Neural cell (in vitro differentiated cells): ENCODE data around the gene ZNF148. TPM values are rescaled to one million over a fixed set of nuclear protein-coding genes. Genes with fewer than 3 reads are reported as not detected.

Experiments
- H2AFZ ChIP-seq: fragments of 200-600, 300-800 bp; sonication (generic), shearing (Covaris generic); 2 replicates; pipeline ENCODE4 v1.6.0; 2014; ENCODE audit warnings: low read depth, mild to moderate bottlenecking, antibody characterized with exemption, low read length, moderate library complexity
- H3F3A ChIP-seq: fragments of 200-600 bp; shearing (Covaris generic); 2 replicates; pipeline ENCODE4 v1.6.1; 2016; ENCODE audit warnings: mild to moderate bottlenecking, moderate library complexity, mixed read lengths, antibody characterized with exemption, low read length; ENCODE audit not compliant: insufficient read depth, poor library complexity, severe bottlenecking
- H3K27ac ChIP-seq: fragments of 200-600, 300-800 bp; sonication (generic), shearing (Covaris generic); 2 replicates; pipeline ENCODE4 v1.5.1; 2014; ENCODE audit warnings: mild to moderate bottlenecking, low read length, moderate library complexity
- H3K27me3 ChIP-seq: fragments of 300-800, 200-600 bp; sonication (generic), shearing (Covaris generic); 2 replicates; pipeline ENCODE4 v1.6.0; 2014; ENCODE audit warnings: mild to moderate bottlenecking, low read depth, low read length, moderate library complexity; ENCODE audit not compliant: insufficient read depth
- H3K36me3 ChIP-seq: fragments of 300-800, 200-600 bp; sonication (generic), shearing (Covaris generic); 2 replicates; pipeline ENCODE4 v1.5.1; 2014; ENCODE audit warnings: mild to moderate bottlenecking, antibody characterized with exemption, low read length, moderate library complexity; ENCODE audit not compliant: insufficient read depth
- H3K4me2 ChIP-seq: fragments of 300-800, 200-600 bp; sonication (generic), shearing (Covaris generic); 2 replicates; pipeline ENCODE4 v1.6.0; 2014; ENCODE audit warnings: mild to moderate bottlenecking, low read length
- H3K4me3 ChIP-seq: fragments of 300-800, 200-600 bp; sonication (generic), shearing (Covaris generic); 2 replicates; pipeline ENCODE4 v1.5.1; 2014; ENCODE audit warnings: mild to moderate bottlenecking, low read length, moderate library complexity
- H3K79me2 ChIP-seq: fragments of 200-600 bp; shearing (Covaris generic); replicated peaks from 2 replicates; pipeline ENCODE4 v1.6.0; 2014; ENCODE audit warnings: mild to moderate bottlenecking, low read length, moderate library complexity; ENCODE audit not compliant: insufficient read depth
- H3K9ac ChIP-seq: fragments of 300-800, 200-600 bp; sonication (generic), shearing (Covaris generic); 2 replicates; pipeline ENCODE4 v1.6.1; 2016; ENCODE audit warnings: mild to moderate bottlenecking, low read length, mixed read lengths
- H3K9me2 ChIP-seq: fragments of 200-600 bp; shearing (Covaris generic); 2 replicates; pipeline ENCODE4 v1.6.1; 2016; ENCODE audit warnings: mild to moderate bottlenecking, low read length, mixed read lengths; ENCODE audit not compliant: insufficient read depth
- H3K9me3 ChIP-seq: fragments of 200-600, 300-800 bp; sonication (generic), shearing (Covaris generic); 2 replicates; pipeline ENCODE4 v1.6.1; 2016; ENCODE audit warnings: mild to moderate bottlenecking, mixed run types, low read length, moderate library complexity, mixed read lengths
- H4K20me1 ChIP-seq: fragments of 200-600 bp; shearing (Covaris generic); 2 replicates; pipeline ENCODE4 v1.6.1; 2016; ENCODE audit warnings: mild to moderate bottlenecking, mixed run types; ENCODE audit not compliant: insufficient read depth
- EP300 ChIP-seq: fragments of 450-650 bp; conservative IDR thresholded peaks from 2 replicates; pipeline ENCODE4 v1.6.1; 2014; ENCODE audit warnings: antibody characterized with exemption, mild to moderate bottlenecking, moderate library complexity; ENCODE audit not compliant: poor library complexity, severe bottlenecking
- EZH2 ChIP-seq: fragments of 200-600, 300-800 bp; shearing (Covaris generic), sonication (generic); IDR thresholded peaks from 2 replicates; pipeline ENCODE4 v1.6.1; 2014; ENCODE audit warnings: antibody characterized with exemption, low read length, borderline replicate concordance, mild to moderate bottlenecking; ENCODE audit not compliant: insufficient read depth, poor library complexity, severe bottlenecking
- MXI1 ChIP-seq: fragments of 450-650 bp; conservative IDR thresholded peaks from 2 replicates; pipeline ENCODE4 v1.6.1; 2014; ENCODE audit warnings: antibody characterized with exemption, mild to moderate bottlenecking; ENCODE audit not compliant: poor library complexity, severe bottlenecking
- POLR2AphosphoS5 ChIP-seq: IDR thresholded peaks from 2 replicates; pipeline ENCODE4 v1.6.1; 2012
- RAD21 ChIP-seq: fragments of 450-650 bp; conservative IDR thresholded peaks from 2 replicates; pipeline ENCODE4 v1.6.1; 2014; ENCODE audit warnings: antibody characterized with exemption, mild to moderate bottlenecking, moderate library complexity
- SMC3 ChIP-seq: fragments of 450-650 bp; conservative IDR thresholded peaks from 2 replicates; pipeline ENCODE4 v1.6.1; 2014; ENCODE audit warnings: antibody characterized with exemption, mild to moderate bottlenecking, moderate library complexity; ENCODE audit not compliant: poor library complexity
- TAF1 ChIP-seq: IDR thresholded peaks from 2 replicates; pipeline ENCODE4 v1.6.1; 2012; ENCODE audit warnings: low read depth
- polyA plus RNA-seq: library from polyadenylated mRNA; depleted of rRNA; stranded (reverse); fragments of >200 nt; gene quantifications from 2 replicates; pipeline ENCODE4 v1.2.3, GENCODE V29; 2014
- TF ChIP-seq, protein P1 (sequence below): fragments of 450-650 bp; IDR thresholded peaks from 2 replicates; pipeline ENCODE4 v1.5.1; 2014; ENCODE audit warnings: antibody characterized with exemption, mild to moderate bottlenecking, moderate library complexity; ENCODE audit not compliant: poor library complexity, severe bottlenecking
- TF ChIP-seq, protein P2 (sequence below): IDR thresholded peaks from 2 replicates; pipeline ENCODE4 v1.6.1; 2012; ENCODE audit warnings: borderline replicate concordance

The ZNF148 gene
- polyA plus RNA-seq, 1 donor from 2014 or later: 16.9 TPM

GRCh38 chr3:125332504-125332903, 42.6 kb downstream of the ZNF148 start:
- H3K27ac ChIP-seq: no peak overlapping the region
- no peak for TF ChIP-seq SMC3
- TF ChIP-seq, protein P1, sequence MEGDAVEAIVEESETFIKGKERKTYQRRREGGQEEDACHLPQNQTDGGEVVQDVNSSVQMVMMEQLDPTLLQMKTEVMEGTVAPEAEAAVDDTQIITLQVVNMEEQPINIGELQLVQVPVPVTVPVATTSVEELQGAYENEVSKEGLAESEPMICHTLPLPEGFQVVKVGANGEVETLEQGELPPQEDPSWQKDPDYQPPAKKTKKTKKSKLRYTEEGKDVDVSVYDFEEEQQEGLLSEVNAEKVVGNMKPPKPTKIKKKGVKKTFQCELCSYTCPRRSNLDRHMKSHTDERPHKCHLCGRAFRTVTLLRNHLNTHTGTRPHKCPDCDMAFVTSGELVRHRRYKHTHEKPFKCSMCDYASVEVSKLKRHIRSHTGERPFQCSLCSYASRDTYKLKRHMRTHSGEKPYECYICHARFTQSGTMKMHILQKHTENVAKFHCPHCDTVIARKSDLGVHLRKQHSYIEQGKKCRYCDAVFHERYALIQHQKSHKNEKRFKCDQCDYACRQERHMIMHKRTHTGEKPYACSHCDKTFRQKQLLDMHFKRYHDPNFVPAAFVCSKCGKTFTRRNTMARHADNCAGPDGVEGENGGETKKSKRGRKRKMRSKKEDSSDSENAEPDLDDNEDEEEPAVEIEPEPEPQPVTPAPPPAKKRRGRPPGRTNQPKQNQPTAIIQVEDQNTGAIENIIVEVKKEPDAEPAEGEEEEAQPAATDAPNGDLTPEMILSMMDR: no peak
- no peak for TF ChIP-seq RAD21
- no peak for TF ChIP-seq EP300
- no peak for TF ChIP-seq POLR2AphosphoS5
- TF ChIP-seq MXI1: no peak
- TF ChIP-seq, protein P2, sequence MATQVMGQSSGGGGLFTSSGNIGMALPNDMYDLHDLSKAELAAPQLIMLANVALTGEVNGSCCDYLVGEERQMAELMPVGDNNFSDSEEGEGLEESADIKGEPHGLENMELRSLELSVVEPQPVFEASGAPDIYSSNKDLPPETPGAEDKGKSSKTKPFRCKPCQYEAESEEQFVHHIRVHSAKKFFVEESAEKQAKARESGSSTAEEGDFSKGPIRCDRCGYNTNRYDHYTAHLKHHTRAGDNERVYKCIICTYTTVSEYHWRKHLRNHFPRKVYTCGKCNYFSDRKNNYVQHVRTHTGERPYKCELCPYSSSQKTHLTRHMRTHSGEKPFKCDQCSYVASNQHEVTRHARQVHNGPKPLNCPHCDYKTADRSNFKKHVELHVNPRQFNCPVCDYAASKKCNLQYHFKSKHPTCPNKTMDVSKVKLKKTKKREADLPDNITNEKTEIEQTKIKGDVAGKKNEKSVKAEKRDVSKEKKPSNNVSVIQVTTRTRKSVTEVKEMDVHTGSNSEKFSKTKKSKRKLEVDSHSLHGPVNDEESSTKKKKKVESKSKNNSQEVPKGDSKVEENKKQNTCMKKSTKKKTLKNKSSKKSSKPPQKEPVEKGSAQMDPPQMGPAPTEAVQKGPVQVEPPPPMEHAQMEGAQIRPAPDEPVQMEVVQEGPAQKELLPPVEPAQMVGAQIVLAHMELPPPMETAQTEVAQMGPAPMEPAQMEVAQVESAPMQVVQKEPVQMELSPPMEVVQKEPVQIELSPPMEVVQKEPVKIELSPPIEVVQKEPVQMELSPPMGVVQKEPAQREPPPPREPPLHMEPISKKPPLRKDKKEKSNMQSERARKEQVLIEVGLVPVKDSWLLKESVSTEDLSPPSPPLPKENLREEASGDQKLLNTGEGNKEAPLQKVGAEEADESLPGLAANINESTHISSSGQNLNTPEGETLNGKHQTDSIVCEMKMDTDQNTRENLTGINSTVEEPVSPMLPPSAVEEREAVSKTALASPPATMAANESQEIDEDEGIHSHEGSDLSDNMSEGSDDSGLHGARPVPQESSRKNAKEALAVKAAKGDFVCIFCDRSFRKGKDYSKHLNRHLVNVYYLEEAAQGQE: no peak
- TF ChIP-seq EZH2: no peak
- no peak for TF ChIP-seq TAF1
- no peak overlapping the region for H2AFZ ChIP-seq
- H3K9ac ChIP-seq: no peak overlapping the region
- H3K9me2 ChIP-seq: no peaks in the 10 kb centered on the region
- no peaks in the 10 kb centered on the region for H3K9me3 ChIP-seq
- H3K36me3 ChIP-seq: no peaks in the 10 kb centered on the region
- peaks cover 47% of the 10 kb centered on the region for H3K79me2 ChIP-seq
- H3F3A ChIP-seq: no peaks in the 10 kb centered on the region
- no peak overlapping the region for H3K4me3 ChIP-seq
- no peak overlapping the region for H3K4me2 ChIP-seq
- no peaks in the 10 kb centered on the region for H3K27me3 ChIP-seq
- H4K20me1 ChIP-seq: no peaks in the 10 kb centered on the region

DNA sequence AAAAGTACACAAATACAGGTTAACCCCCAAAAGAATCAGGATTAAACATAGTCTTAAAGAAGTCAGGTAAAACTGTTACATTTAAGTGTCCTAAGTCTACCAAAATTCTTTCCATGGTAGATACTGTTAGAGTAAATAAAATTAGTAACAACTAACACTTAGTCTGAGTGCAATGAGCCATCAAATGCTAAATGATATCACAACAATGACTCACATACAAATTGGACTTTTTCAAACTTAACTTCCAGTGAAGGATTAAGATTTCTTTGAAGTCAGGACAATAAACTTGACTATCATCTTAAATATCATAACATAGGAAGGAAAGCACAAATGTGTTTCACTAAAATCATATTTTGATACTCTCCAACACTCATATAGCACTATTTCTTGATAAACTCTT, 43.9 kb downstream of the ZNF148 start:
- H3F3A ChIP-seq: no peaks in the 10 kb centered on the region
- no peak overlapping the region for H3K9ac ChIP-seq
- no peak overlapping the region for H3K4me2 ChIP-seq
- H3K79me2 ChIP-seq: peaks cover 39% of the 10 kb centered on the region
- no peak overlapping the region for H3K4me3 ChIP-seq
- H3K9me3 ChIP-seq: no peaks in the 10 kb centered on the region
- H3K36me3 ChIP-seq: peaks cover 3% of the 10 kb centered on the region
- H3K27ac ChIP-seq: no peak overlapping the region
- H3K27me3 ChIP-seq: no peaks in the 10 kb centered on the region
- no peaks in the 10 kb centered on the region for H4K20me1 ChIP-seq
- TF ChIP-seq, protein P2: no peak
- no peak for TF ChIP-seq SMC3
- no peak overlapping the region for H2AFZ ChIP-seq
- H3K9me2 ChIP-seq: no peaks in the 10 kb centered on the region
